GM23248 (cell line): Measurements from ENCODE around the gene KIF26A. TPM values are rescaled to one million over a fixed set of nuclear protein-coding genes. Genes with fewer than 3 reads are reported as not detected.

Experiments used
- DNase-seq: peaks from one replicate; pipeline ENCODE4 v3.0.0-alpha.2; 2015
- H2AFZ ChIP-seq: fragments of 200-600 bp; sonication (generic); 2 replicates; pipeline ENCODE4 v1.6.1; 2016; ENCODE audit warnings: antibody characterized with exemption
- H3F3A ChIP-seq: fragments of 200-600 bp; sonication (generic); 2 replicates; pipeline ENCODE4 v1.6.1; 2016; ENCODE audit warnings: mild to moderate bottlenecking, antibody characterized with exemption, mixed run types; ENCODE audit not compliant: insufficient read depth
- H3K27ac ChIP-seq: fragments of 200-600 bp; sonication (generic); 2 replicates; pipeline ENCODE4 v1.5.1; 2016; ENCODE audit warnings: mild to moderate bottlenecking
- H3K27me3 ChIP-seq: fragments of 200-600 bp; sonication (generic); replicated peaks from 2 replicates; pipeline ENCODE4 v1.6.1; 2016; ENCODE audit warnings: mild to moderate bottlenecking; ENCODE audit not compliant: insufficient read depth
- H3K36me3 ChIP-seq: fragments of 200-600 bp; sonication (generic); 2 replicates; pipeline ENCODE4 v1.6.1; 2016; ENCODE audit warnings: low read depth, mild to moderate bottlenecking
- H3K4me1 ChIP-seq: fragments of 200-600 bp; sonication (generic); 2 replicates; pipeline ENCODE4 v1.6.1; 2016; ENCODE audit warnings: mild to moderate bottlenecking; ENCODE audit not compliant: insufficient read depth
- H3K4me2 ChIP-seq: fragments of 200-600 bp; sonication (generic); one replicate; pipeline ENCODE4 v1.6.1; 2016; ENCODE audit warnings: mild to moderate bottlenecking; ENCODE audit not compliant: unreplicated experiment
- H3K4me3 ChIP-seq: fragments of 200-600 bp; sonication (generic); 2 replicates; pipeline ENCODE4 v1.5.1; 2016; ENCODE audit warnings: mild to moderate bottlenecking
- H3K79me2 ChIP-seq: fragments of 200-600 bp; sonication (generic); 2 replicates; pipeline ENCODE4 v1.6.1; 2016; ENCODE audit warnings: mild to moderate bottlenecking; ENCODE audit not compliant: insufficient read depth
- H3K9ac ChIP-seq: fragments of 200-600 bp; sonication (generic); 2 replicates; pipeline ENCODE4 v1.6.1; 2016; ENCODE audit warnings: mild to moderate bottlenecking
- H3K9me2 ChIP-seq: fragments of 200-600 bp; sonication (generic); 2 replicates; pipeline ENCODE4 v1.6.1; 2016; ENCODE audit warnings: mixed run types, mild to moderate bottlenecking, moderate library complexity; ENCODE audit not compliant: insufficient read depth
- H3K9me3 ChIP-seq: fragments of 200-600 bp; sonication (generic); one replicate; pipeline ENCODE4 v1.6.1; 2017; ENCODE audit warnings: low read depth
- H4K20me1 ChIP-seq: fragments of 200-600 bp; sonication (generic); 2 replicates; pipeline ENCODE4 v1.6.0; 2016; ENCODE audit not compliant: insufficient read depth
- EZH2 ChIP-seq: fragments of 200-600 bp; sonication (generic); IDR thresholded peaks from 2 replicates; pipeline ENCODE4 v1.6.1; 2018; ENCODE audit warnings: antibody characterized with exemption, mild to moderate bottlenecking; ENCODE audit not compliant: insufficient read depth, poor library complexity, severe bottlenecking
- EZH2phosphoT487 ChIP-seq: fragments of 200-600 bp; sonication (generic); IDR thresholded peaks from 2 replicates; pipeline ENCODE4 v1.6.1; 2018; ENCODE audit warnings: antibody characterized with exemption, moderate library complexity, mild to moderate bottlenecking, low read depth; ENCODE audit not compliant: insufficient read depth
- WGBS, 2 experiments: methylation state at CpG; one replicate each; pipeline ENCODE4 v1.1.6; 2015 to 2017; ENCODE audit warnings: low lambda C conversion rate in 2 of 2, low coverage in 1 of 2; ENCODE audit errors: missing lambda C conversion rate in 2 of 2; 5-methylcytosine and 5-hydroxymethylcytosine counted together
- in situ Hi-C: fragments of 300-500 bp; cut with MboI; formaldehyde crosslinking; loops from 2 replicates; pipeline ENCODE4 v1.15.0; 2020
- polyA plus RNA-seq: library from polyadenylated mRNA; unstranded; fragments of >200 nt; fragmentation: Nextera tagmentation; extraction: Ambion mirVana; gene quantifications from 2 replicates; pipeline ENCODE4 v1.2.1, GENCODE V29; 2016
- total RNA-seq: library from RNA; depleted of rRNA; stranded (reverse); fragments of >200 nt; shearing (Covaris generic); gene quantifications from 2 replicates; pipeline ENCODE4 v1.2.3, GENCODE V29; 2014

The KIF26A gene
- total and polyA plus RNA-seq, 2 experiments from 2014 or later: not detected

- H3K9me3 ChIP-seq: no peaks in the 10 kb centered on the region
- H3K79me2 ChIP-seq: no peaks in the 10 kb centered on the region
- no peak overlapping the region for H3K27ac ChIP-seq
- H4K20me1 ChIP-seq: no peaks in the 10 kb centered on the region
- in situ Hi-C loops: no loop called here
- no peaks in the 10 kb centered on the region for H3K9me2 ChIP-seq
- no peaks in the 10 kb centered on the region; the same call in 1 of the 2 replicates for H3K27me3 ChIP-seq
- H3K36me3 ChIP-seq: no peaks in the 10 kb centered on the region
- no peak for TF ChIP-seq EZH2
- no peak for TF ChIP-seq EZH2phosphoT487
- H3K9ac ChIP-seq: no peak overlapping the region
- 20 to 35% methylated on average over 10 of the region's 16 CpGs for WGBS, 2 experiments
- H3K4me2 ChIP-seq: no peak overlapping the region
- H3F3A ChIP-seq: no peaks in the 10 kb centered on the region
- no peak overlapping the region for H2AFZ ChIP-seq
- no peak overlapping the region for H3K4me3 ChIP-seq
- no peaks in the 10 kb centered on the region for H3K4me1 ChIP-seq
- no peak for DNase-seq
These were observed 37.2 kb upstream of the KIF26A start for GRCh38 chr14:104101086-104101621.

- no peak overlapping the region for H3K27ac ChIP-seq
- no peak overlapping the region for H3K4me2 ChIP-seq
- no peaks in the 10 kb centered on the region; the same call in 1 of the 2 replicates for H3K27me3 ChIP-seq
- WGBS, 2 experiments: 60 to 62% methylated on average over 14 to 16 of the region's 16 CpGs
- H3F3A ChIP-seq: no peaks in the 10 kb centered on the region
- no peaks in the 10 kb centered on the region for H3K9me2 ChIP-seq
- H3K9ac ChIP-seq: no peak overlapping the region
- no peak for DNase-seq
- no peaks in the 10 kb centered on the region for H3K9me3 ChIP-seq
- H3K79me2 ChIP-seq: no peaks in the 10 kb centered on the region
- in situ Hi-C loops: no loop called here
- no peaks in the 10 kb centered on the region for H3K36me3 ChIP-seq
- H3K4me1 ChIP-seq: no peaks in the 10 kb centered on the region
- H4K20me1 ChIP-seq: no peaks in the 10 kb centered on the region
- H2AFZ ChIP-seq: no peak overlapping the region
- TF ChIP-seq EZH2: no peak
- TF ChIP-seq EZH2phosphoT487: no peak
- H3K4me3 ChIP-seq: no peak overlapping the region
These were observed 36.6 kb upstream of the KIF26A start for GRCh38 chr14:104101651-104102281.

DNA sequence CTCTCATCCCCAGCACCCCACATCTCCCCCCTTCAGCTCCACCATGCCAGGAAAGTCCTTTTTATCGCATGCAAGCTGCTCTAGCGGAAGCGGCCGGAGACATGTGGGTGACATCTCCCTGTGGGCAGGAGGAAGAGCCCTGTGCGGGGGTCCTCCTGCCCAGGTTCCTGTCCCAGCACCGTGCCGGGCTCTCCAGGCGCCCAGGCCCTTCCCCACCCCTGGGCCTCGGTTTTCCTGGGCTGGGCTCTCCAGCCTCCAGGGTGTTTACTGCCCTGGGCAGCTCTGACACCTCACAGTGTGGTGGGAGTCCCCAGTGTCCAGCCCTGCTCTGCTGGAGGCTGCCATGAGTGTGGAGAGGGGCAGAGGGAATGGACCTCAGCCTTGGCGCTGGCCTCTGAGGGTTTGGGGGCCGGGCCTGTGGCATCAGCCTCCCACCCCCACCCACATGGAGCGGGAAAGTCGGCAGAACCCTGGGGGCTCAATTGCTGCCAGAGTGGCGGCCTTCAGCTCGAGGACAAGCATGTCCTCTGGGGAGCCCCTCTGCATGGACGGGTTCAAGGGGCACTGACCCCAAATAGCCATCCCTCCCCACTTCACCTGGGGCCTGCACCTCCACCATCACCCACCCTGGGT, 36.0 kb upstream of the KIF26A start:
- Histone ChIP-seq H3K9me3 (no peaks in the 10 kb centered on the region), H2AFZ (no peak overlapping the region), H3K27ac (no peak overlapping the region), H3K9me2 (no peaks in the 10 kb centered on the region), H3K27me3 (no peaks in the 10 kb centered on the region; the same call in 1 of the 2 replicates), H3K79me2 (no peaks in the 10 kb centered on the region), H4K20me1 (no peaks in the 10 kb centered on the region), H3K36me3 (no peaks in the 10 kb centered on the region), H3K4me1 (no peaks in the 10 kb centered on the region), H3K4me3 (no peak overlapping the region), H3K4me2 (no peak overlapping the region), H3K9ac (no peak overlapping the region), H3F3A (no peaks in the 10 kb centered on the region)
- DNase-seq: no peak
- in situ Hi-C loops: no loop called here
- no peak for TF ChIP-seq EZH2phosphoT487
- TF ChIP-seq EZH2: no peak
- WGBS, 2 experiments: 49 to 56% methylated on average over 11 to 15 of the region's 16 CpGs

GRCh38 chr14:104103061-104103445, 35.3 kb upstream of the KIF26A start:
- H2AFZ ChIP-seq: no peak overlapping the region
- H3K36me3 ChIP-seq: no peaks in the 10 kb centered on the region
- no peaks in the 10 kb centered on the region; the same call in 1 of the 2 replicates for H3K27me3 ChIP-seq
- no peak for DNase-seq
- 59 to 60% methylated on average over 21 to 26 of the region's 26 CpGs for WGBS, 2 experiments
- H3K4me2 ChIP-seq: no peak overlapping the region
- no peaks in the 10 kb centered on the region for H3K79me2 ChIP-seq
- H3K9ac ChIP-seq: no peak overlapping the region
- no peaks in the 10 kb centered on the region for H3K9me3 ChIP-seq
- no peaks in the 10 kb centered on the region for H4K20me1 ChIP-seq
- H3K27ac ChIP-seq: no peak overlapping the region
- in situ Hi-C loops: no loop called here
- no peaks in the 10 kb centered on the region for H3F3A ChIP-seq
- TF ChIP-seq EZH2 (no peak), EZH2phosphoT487 (no peak)
- H3K9me2 ChIP-seq: no peaks in the 10 kb centered on the region
- H3K4me1 ChIP-seq: no peaks in the 10 kb centered on the region
- no peak overlapping the region for H3K4me3 ChIP-seq
